Loucy (cell line): ENCODE measurements around the gene NF1.

Source experiments
- EZH2phosphoT487 ChIP-seq: fragments of 200-600 bp; IDR thresholded peaks from 2 replicates; pipeline ENCODE4 v1.6.1; 2018; ENCODE audit warnings: antibody characterized with exemption, mild to moderate bottlenecking, moderate library complexity, borderline replicate concordance
- TF ChIP-seq, protein P1 (sequence below): fragments of 200-600 bp; sonication (generic); conservative IDR thresholded peaks from 2 replicates; pipeline ENCODE4 v1.5.1; 2014; ENCODE audit warnings: mild to moderate bottlenecking, antibody characterized with exemption, low read length

DNA sequence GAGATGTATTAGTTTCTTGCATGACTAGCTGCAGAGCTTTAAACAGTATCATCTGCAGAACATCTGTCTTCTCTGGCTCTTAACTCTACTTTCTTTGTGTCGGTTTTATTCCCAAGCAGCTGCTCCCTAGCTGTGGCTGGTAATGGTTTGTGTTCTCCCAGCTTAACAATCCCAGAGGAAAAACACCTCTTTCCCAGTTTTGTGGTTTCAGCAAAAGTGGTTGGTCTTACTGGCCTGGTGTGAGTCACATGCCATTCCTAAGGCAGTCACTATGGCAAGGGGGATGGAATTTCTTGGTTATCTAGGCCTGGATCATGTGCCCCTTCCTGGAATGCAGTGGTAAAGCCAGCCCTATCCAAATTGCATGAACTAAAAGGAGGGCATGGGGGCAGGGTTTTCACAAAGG lies 174.8 kb downstream of the NF1 start:
- TF ChIP-seq, protein P1, sequence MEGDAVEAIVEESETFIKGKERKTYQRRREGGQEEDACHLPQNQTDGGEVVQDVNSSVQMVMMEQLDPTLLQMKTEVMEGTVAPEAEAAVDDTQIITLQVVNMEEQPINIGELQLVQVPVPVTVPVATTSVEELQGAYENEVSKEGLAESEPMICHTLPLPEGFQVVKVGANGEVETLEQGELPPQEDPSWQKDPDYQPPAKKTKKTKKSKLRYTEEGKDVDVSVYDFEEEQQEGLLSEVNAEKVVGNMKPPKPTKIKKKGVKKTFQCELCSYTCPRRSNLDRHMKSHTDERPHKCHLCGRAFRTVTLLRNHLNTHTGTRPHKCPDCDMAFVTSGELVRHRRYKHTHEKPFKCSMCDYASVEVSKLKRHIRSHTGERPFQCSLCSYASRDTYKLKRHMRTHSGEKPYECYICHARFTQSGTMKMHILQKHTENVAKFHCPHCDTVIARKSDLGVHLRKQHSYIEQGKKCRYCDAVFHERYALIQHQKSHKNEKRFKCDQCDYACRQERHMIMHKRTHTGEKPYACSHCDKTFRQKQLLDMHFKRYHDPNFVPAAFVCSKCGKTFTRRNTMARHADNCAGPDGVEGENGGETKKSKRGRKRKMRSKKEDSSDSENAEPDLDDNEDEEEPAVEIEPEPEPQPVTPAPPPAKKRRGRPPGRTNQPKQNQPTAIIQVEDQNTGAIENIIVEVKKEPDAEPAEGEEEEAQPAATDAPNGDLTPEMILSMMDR, result no peak
- TF ChIP-seq EZH2phosphoT487, result no peak
